Prostate gland (tissue), 2 donors: Measurements from ENCODE around the gene MTHFR.

Experiments
- CTCF ChIP-seq, 4 experiments: fragments of 200-600 bp in 2 of 4; fragments of 450-650 bp in 2 of 4; sonication (generic) in 2 of 4; IDR thresholded peaks; 1 replicate in 3 of 4; 2 replicates in 1 of 4; pipeline ENCODE4 v1.5.1; 2016 to 2019; ENCODE audit warnings: antibody characterized with exemption in 4 of 4, mild to moderate bottlenecking in 2 of 4, moderate library complexity in 2 of 4
- POLR2A ChIP-seq: fragments of 450-650 bp; IDR thresholded peaks from one replicate; pipeline ENCODE4 v1.6.1; 2016; ENCODE audit warnings: antibody characterized with exemption, mild to moderate bottlenecking
- POLR2AphosphoS5 ChIP-seq: sonication (generic); formaldehyde crosslinking; IDR thresholded peaks from one replicate; pipeline ENCODE4 v1.6.1; 2017; ENCODE audit warnings: antibody characterized with exemption

GRCh38 chr1:11817192-11817591 is 11.4 kb upstream of the MTHFR start:
- no peak for TF ChIP-seq POLR2A
- TF ChIP-seq CTCF (IDR thresholded peaks at IDR 0.05), result no peak
- TF ChIP-seq POLR2AphosphoS5, result no peak
